RWPE2 (cell line): ENCODE results near the gene CDK14.

ENCODE experiments used
- ATAC-seq: fragments of 200-7000 bp; cut with Tn5 transposase; 3 replicates; pipeline ENCODE4 v1.9.1; 2021; ENCODE audit warnings: low read depth
- DNase-seq: peaks from one replicate; pipeline ENCODE4 v3.0.0-alpha.2; 2020; ENCODE audit warnings: low spot score
- H3K27ac ChIP-seq: fragments of 450-650 bp; 2 replicates; pipeline ENCODE4 v1.5.1; 2017; ENCODE audit warnings: mild to moderate bottlenecking; ENCODE audit not compliant: poor library complexity, severe bottlenecking
- H3K27me3 ChIP-seq: fragments of 250-450 bp; sonication (Bioruptor Pico); 2 replicates; pipeline ENCODE4 v1.5.1; 2021; ENCODE audit warnings: mild to moderate bottlenecking, moderate library complexity; ENCODE audit not compliant: insufficient read depth, poor library complexity, severe bottlenecking
- H3K36me3 ChIP-seq: fragments of 250-450 bp; sonication (Bioruptor Pico); 2 replicates; pipeline ENCODE4 v1.5.1; 2020; ENCODE audit warnings: low read depth, mild to moderate bottlenecking, moderate library complexity
- H3K4me1 ChIP-seq: fragments of 250-450 bp; sonication (Bioruptor Pico); 2 replicates; pipeline ENCODE4 v1.5.1; 2021; ENCODE audit warnings: mild to moderate bottlenecking, moderate library complexity; ENCODE audit not compliant: insufficient read depth, poor library complexity, severe bottlenecking
- H3K4me3 ChIP-seq: fragments of 250-450 bp; sonication (Bioruptor Pico); 2 replicates; pipeline ENCODE4 v1.5.1; 2021; ENCODE audit warnings: mild to moderate bottlenecking, moderate library complexity; ENCODE audit not compliant: severe bottlenecking
- H3K9me3 ChIP-seq: fragments of 250-450 bp; sonication (Bioruptor Pico); 2 replicates; pipeline ENCODE4 v1.5.1; 2021; ENCODE audit warnings: mild to moderate bottlenecking, moderate library complexity; ENCODE audit not compliant: severe bottlenecking
- TF ChIP-seq, protein P1 (sequence below): fragments of 450-650 bp; IDR thresholded peaks from one replicate; pipeline ENCODE4 v1.5.1; 2017; ENCODE audit warnings: mild to moderate bottlenecking, moderate library complexity; ENCODE audit not compliant: poor library complexity, severe bottlenecking

Gene CDK14

GRCh38 chr7:90574820-90575187, 21.3 kb upstream of the CDK14 start:
- no peak for DNase-seq

GRCh38 chr7:90579181-90579688, 16.9 kb upstream of the CDK14 start:
- Histone ChIP-seq H3K36me3 (no peaks in the 10 kb centered on the region), H3K9me3 (no peaks in the 10 kb centered on the region), H3K27ac (peak overlapping the region; percentile 97), H3K4me1 (peaks cover 15% of the 10 kb centered on the region), H3K4me3 (no peak overlapping the region), H3K27me3 (no peaks in the 10 kb centered on the region)
- peak; percentile 95 for ATAC-seq
- TF ChIP-seq, protein P1, sequence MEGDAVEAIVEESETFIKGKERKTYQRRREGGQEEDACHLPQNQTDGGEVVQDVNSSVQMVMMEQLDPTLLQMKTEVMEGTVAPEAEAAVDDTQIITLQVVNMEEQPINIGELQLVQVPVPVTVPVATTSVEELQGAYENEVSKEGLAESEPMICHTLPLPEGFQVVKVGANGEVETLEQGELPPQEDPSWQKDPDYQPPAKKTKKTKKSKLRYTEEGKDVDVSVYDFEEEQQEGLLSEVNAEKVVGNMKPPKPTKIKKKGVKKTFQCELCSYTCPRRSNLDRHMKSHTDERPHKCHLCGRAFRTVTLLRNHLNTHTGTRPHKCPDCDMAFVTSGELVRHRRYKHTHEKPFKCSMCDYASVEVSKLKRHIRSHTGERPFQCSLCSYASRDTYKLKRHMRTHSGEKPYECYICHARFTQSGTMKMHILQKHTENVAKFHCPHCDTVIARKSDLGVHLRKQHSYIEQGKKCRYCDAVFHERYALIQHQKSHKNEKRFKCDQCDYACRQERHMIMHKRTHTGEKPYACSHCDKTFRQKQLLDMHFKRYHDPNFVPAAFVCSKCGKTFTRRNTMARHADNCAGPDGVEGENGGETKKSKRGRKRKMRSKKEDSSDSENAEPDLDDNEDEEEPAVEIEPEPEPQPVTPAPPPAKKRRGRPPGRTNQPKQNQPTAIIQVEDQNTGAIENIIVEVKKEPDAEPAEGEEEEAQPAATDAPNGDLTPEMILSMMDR, result peak; percentile 50
- peak; percentile 77 for DNase-seq

More at GRCh38 chr7:90574820-90575187, 21.3 kb upstream of the CDK14 start:
- H3K4me3 ChIP-seq, result no peak overlapping the region
- H3K36me3 ChIP-seq, result no peaks in the 10 kb centered on the region
- no peak overlapping the region for H3K27ac ChIP-seq
- TF ChIP-seq, protein P1, result no peak
- H3K9me3 ChIP-seq, result no peaks in the 10 kb centered on the region
- H3K27me3 ChIP-seq, result no peaks in the 10 kb centered on the region
- peaks cover 10% of the 10 kb centered on the region for H3K4me1 ChIP-seq
- ATAC-seq, result no peak

DNA sequence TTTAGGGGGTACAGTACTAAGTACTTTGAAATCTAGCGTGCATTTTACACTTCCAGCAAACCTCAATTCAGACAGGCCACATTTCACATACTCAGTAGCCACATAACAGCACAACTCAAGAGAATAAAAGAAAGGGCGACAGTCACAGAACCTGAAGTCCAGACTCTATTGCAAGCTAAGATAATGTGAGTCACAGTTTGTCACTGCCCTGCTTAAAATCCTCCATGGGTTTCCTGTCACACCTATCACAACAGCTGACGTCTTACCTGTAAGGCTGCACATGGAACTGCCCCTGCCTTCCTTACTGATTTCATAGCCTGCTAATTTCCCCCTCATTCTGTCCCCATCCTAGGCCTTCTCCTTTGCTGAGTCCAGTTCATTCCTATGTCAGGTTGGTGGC, 16.1 kb upstream of the CDK14 start:
- TF ChIP-seq, protein P1, result no peak
- Histone ChIP-seq H3K9me3 (no peaks in the 10 kb centered on the region), H3K4me1 (peaks cover 15% of the 10 kb centered on the region), H3K4me3 (no peak overlapping the region), H3K27me3 (no peaks in the 10 kb centered on the region), H3K27ac (peak overlapping the region; percentile 97), H3K36me3 (no peaks in the 10 kb centered on the region)
- DNase-seq (no peak), ATAC-seq (no peak)

DNA sequence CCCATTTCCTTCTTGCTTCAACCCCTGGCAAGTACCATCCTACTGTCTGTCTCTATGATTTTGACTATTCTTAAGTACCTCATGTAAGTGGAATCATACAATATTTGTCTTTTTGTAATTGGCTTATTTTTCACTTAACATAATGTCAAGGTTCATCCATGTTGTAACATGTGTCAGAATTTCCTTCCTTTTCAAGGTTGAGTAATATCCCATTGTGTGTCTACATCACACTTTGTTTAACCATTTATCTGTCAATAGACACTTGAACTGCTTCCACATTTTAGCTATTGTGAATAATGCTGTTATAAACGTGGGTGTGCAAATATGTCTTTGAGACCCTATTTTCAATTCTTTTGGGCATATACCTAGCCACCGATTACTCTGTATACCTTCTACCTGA, 14.0 kb upstream of the CDK14 start:
- H3K9me3 ChIP-seq, result no peaks in the 10 kb centered on the region
- H3K27ac ChIP-seq, result no peak overlapping the region
- H3K4me3 ChIP-seq, result no peak overlapping the region
- DNase-seq (no peak), ATAC-seq (no peak)
- H3K36me3 ChIP-seq, result no peaks in the 10 kb centered on the region
- no peaks in the 10 kb centered on the region for H3K27me3 ChIP-seq
- TF ChIP-seq, protein P1, result no peak
- H3K4me1 ChIP-seq, result peaks cover 15% of the 10 kb centered on the region

DNA sequence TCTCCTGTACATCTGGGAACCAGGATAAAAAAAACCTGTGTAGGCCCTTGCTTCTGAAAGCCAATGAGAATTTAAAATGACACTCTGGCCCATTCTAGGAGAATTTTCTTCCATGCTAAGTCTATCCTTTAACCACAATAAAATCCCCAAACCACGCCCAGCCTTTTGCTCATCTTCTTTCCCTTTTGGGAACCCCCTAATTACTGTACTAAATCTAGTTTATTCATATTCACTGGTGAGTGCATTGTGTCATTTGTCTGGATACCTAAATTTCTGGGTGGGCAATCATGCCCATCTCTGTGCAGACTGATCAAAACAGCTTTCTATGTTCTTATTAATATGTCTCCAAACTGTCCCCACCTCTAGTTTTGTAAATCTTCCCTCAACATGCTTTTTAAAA, 11.7 kb upstream of the CDK14 start:
- DNase-seq (no peak), ATAC-seq (no peak)
- no peaks in the 10 kb centered on the region for H3K9me3 ChIP-seq
- TF ChIP-seq, protein P1, result no peak
- H3K4me3 ChIP-seq, result no peak overlapping the region
- H3K36me3 ChIP-seq, result no peaks in the 10 kb centered on the region
- H3K27ac ChIP-seq, result no peak overlapping the region
- peaks cover 10% of the 10 kb centered on the region for H3K4me1 ChIP-seq
- no peaks in the 10 kb centered on the region for H3K27me3 ChIP-seq
